Astrocyte (in vitro differentiated cells and primary cell): Measurements from ENCODE around the gene EPPIN. TPM values are rescaled to one million over a fixed set of nuclear protein-coding genes. Genes with fewer than 3 reads are reported as not detected.

Experiments used
- DNase-seq: peaks from one replicate; pipeline ENCODE4 v3.0.0-alpha.2; 2010; ENCODE audit warnings: low read depth
- FAIRE-seq: peaks from 2 replicates; lab custom pipeline; 2011; peaks lifted over from hg19 to GRCh38; lab: Jason Lieb, UNC
- H2AFZ ChIP-seq: 2 replicates; pipeline ENCODE4 v1.6.0; 2012; ENCODE audit warnings: low read depth, low read length, inconsistent platforms
- H3K27ac ChIP-seq: 2 replicates; pipeline ENCODE4 v1.5.1; 2011; ENCODE audit warnings: low read depth, low read length, inconsistent platforms
- H3K27me3 ChIP-seq: 2 replicates; pipeline ENCODE4 v1.6.0; 2011; ENCODE audit warnings: low read length, inconsistent platforms; ENCODE audit not compliant: insufficient read depth
- H3K36me3 ChIP-seq: 2 replicates; pipeline ENCODE4 v1.5.1; 2011; ENCODE audit warnings: low read length, inconsistent platforms; ENCODE audit not compliant: insufficient read depth
- H3K4me1 ChIP-seq: 2 replicates; pipeline ENCODE4 v1.5.1; 2011; ENCODE audit warnings: low read length, inconsistent platforms; ENCODE audit not compliant: insufficient read depth
- H3K4me2 ChIP-seq: 2 replicates; pipeline ENCODE4 v1.6.0; 2012; ENCODE audit warnings: low read length, inconsistent platforms
- H3K4me3 ChIP-seq: 2 replicates; pipeline ENCODE4 v1.5.1; 2011; ENCODE audit warnings: low read depth, mild to moderate bottlenecking, low read length, inconsistent platforms; ENCODE audit not compliant: insufficient read depth
- H3K79me2 ChIP-seq: 2 replicates; pipeline ENCODE4 v1.6.0; 2012; ENCODE audit warnings: mild to moderate bottlenecking, low read length, inconsistent platforms; ENCODE audit not compliant: insufficient read depth
- H3K9ac ChIP-seq: 2 replicates; pipeline ENCODE4 v1.6.0; 2012; ENCODE audit warnings: mild to moderate bottlenecking, low read length, inconsistent platforms
- H3K9me3 ChIP-seq: 2 replicates; pipeline ENCODE4 v1.5.1; 2012; ENCODE audit warnings: low read depth, mild to moderate bottlenecking, low read length, inconsistent platforms; ENCODE audit not compliant: insufficient read depth
- H4K20me1 ChIP-seq: 2 replicates; pipeline ENCODE4 v1.6.0; 2012; ENCODE audit warnings: low read length, inconsistent platforms; ENCODE audit not compliant: insufficient read depth
- H3K27ac Mint-ChIP-seq: one replicate; pipeline ENCODE4 v1.8.0; 2021; ENCODE audit warnings: mild to moderate bottlenecking, mixed read lengths; ENCODE audit not compliant: unreplicated experiment
- H3K27me3 Mint-ChIP-seq: one replicate; pipeline ENCODE4 v1.8.0; 2021; ENCODE audit warnings: low read depth, mixed read lengths; ENCODE audit not compliant: unreplicated experiment
- H3K36me3 Mint-ChIP-seq: one replicate; pipeline ENCODE4 v1.8.0; 2021; ENCODE audit warnings: low read depth, mixed read lengths; ENCODE audit not compliant: unreplicated experiment
- H3K4me1 Mint-ChIP-seq: one replicate; pipeline ENCODE4 v1.8.0; 2021; ENCODE audit warnings: low read depth, mixed read lengths; ENCODE audit not compliant: unreplicated experiment
- H3K4me3 Mint-ChIP-seq: one replicate; pipeline ENCODE4 v1.8.0; 2021; ENCODE audit warnings: mild to moderate bottlenecking, moderate library complexity, mixed read lengths; ENCODE audit not compliant: unreplicated experiment
- H3K9me3 Mint-ChIP-seq: one replicate; pipeline ENCODE4 v1.8.0; 2021; ENCODE audit warnings: mild to moderate bottlenecking, mixed read lengths; ENCODE audit not compliant: unreplicated experiment
- EZH2 ChIP-seq: IDR thresholded peaks from 2 replicates; pipeline ENCODE4 v1.6.1; 2012; ENCODE audit warnings: mild to moderate bottlenecking, low read length, inconsistent platforms; ENCODE audit not compliant: insufficient read depth
- total RNA-seq: library from RNA; stranded (reverse); gene quantifications from 2 replicates; pipeline ENCODE4 v1.2.1, GENCODE V29; 2021
- TF ChIP-seq, protein P1 (sequence below): IDR thresholded peaks from 2 replicates; pipeline ENCODE4 v1.5.1; 2011; ENCODE audit warnings: low read depth, mild to moderate bottlenecking, inconsistent platforms, low read length, moderate library complexity; ENCODE audit not compliant: insufficient read depth

Gene EPPIN
- total RNA-seq, 1 donor from 2014 or later: not detected

- H2AFZ ChIP-seq: no peak overlapping the region
- TF ChIP-seq, protein P1, sequence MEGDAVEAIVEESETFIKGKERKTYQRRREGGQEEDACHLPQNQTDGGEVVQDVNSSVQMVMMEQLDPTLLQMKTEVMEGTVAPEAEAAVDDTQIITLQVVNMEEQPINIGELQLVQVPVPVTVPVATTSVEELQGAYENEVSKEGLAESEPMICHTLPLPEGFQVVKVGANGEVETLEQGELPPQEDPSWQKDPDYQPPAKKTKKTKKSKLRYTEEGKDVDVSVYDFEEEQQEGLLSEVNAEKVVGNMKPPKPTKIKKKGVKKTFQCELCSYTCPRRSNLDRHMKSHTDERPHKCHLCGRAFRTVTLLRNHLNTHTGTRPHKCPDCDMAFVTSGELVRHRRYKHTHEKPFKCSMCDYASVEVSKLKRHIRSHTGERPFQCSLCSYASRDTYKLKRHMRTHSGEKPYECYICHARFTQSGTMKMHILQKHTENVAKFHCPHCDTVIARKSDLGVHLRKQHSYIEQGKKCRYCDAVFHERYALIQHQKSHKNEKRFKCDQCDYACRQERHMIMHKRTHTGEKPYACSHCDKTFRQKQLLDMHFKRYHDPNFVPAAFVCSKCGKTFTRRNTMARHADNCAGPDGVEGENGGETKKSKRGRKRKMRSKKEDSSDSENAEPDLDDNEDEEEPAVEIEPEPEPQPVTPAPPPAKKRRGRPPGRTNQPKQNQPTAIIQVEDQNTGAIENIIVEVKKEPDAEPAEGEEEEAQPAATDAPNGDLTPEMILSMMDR: no peak
- no peaks in the 10 kb centered on the region for H3K9me3 ChIP-seq
- H3K27me3 ChIP-seq: no peaks in the 10 kb centered on the region
- Mint-ChIP-seq H3K4me3 (no peak overlapping the region), H3K27me3 (peaks cover 2% of the 10 kb centered on the region), H3K27ac (no peak overlapping the region), H3K9me3 (peaks cover 3% of the 10 kb centered on the region), H3K4me1 (no peaks in the 10 kb centered on the region), H3K36me3 (no peaks in the 10 kb centered on the region)
- H3K4me3 ChIP-seq: no peak overlapping the region
- H3K27ac ChIP-seq: no peak overlapping the region
- H3K9ac ChIP-seq: no peak overlapping the region
- no peaks in the 10 kb centered on the region for H3K79me2 ChIP-seq
- no peaks in the 10 kb centered on the region for H3K36me3 ChIP-seq
- no peak overlapping the region for H3K4me2 ChIP-seq
- no peaks in the 10 kb centered on the region for H4K20me1 ChIP-seq
- FAIRE-seq (no peak), DNase-seq (no peak)
- no peaks in the 10 kb centered on the region for H3K4me1 ChIP-seq
These were observed 36.3 kb upstream of the EPPIN start for GRCh38 chr20:45583502-45583901.

DNA sequence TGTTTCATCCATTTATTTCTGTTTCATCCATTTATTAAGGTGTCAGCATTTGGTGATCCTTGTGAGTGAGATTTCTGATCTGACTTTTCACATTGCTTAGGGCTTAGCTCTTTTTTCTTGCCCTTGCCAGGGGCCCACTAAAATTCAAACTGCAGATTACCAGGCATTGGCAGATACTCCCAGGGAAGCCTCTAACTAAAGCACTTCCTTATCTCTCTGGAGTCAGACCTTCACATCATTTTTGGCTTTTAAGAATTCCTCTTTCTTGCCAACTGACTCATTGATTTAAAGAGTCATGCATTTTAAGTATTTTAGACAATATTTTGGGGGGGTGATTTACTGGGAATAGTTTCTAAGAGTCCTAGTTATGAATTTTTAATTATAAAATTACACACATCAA is 34.5 kb upstream of the EPPIN start:
- no peaks in the 10 kb centered on the region for H3K36me3 Mint-ChIP-seq
- Histone ChIP-seq H3K27me3 (no peaks in the 10 kb centered on the region), H3K4me2 (no peak overlapping the region), H3K9ac (no peak overlapping the region), H3K36me3 (no peaks in the 10 kb centered on the region), H3K4me3 (no peak overlapping the region), H3K79me2 (no peaks in the 10 kb centered on the region), H4K20me1 (no peaks in the 10 kb centered on the region), H2AFZ (no peak overlapping the region), H3K4me1 (no peaks in the 10 kb centered on the region), H3K27ac (no peak overlapping the region), H3K9me3 (no peaks in the 10 kb centered on the region)
- peaks cover 2% of the 10 kb centered on the region for H3K27me3 Mint-ChIP-seq
- H3K4me1 Mint-ChIP-seq: peaks cover 3% of the 10 kb centered on the region
- peaks cover 3% of the 10 kb centered on the region for H3K9me3 Mint-ChIP-seq
- DNase-seq (peak; percentile 27), FAIRE-seq (no peak)
- no peak overlapping the region for H3K27ac Mint-ChIP-seq
- H3K4me3 Mint-ChIP-seq: no peak overlapping the region
- TF ChIP-seq, protein P1: no peak
- no peak for TF ChIP-seq EZH2

GRCh38 chr20:45579184-45579583 is 32.0 kb upstream of the EPPIN start, which contains the start of gene WFDC8:
Gene WFDC8 (minus strand): TSS chr20:45579284. CDS start chr20:45579247, 37 bp downstream.
- no peaks in the 10 kb centered on the region for H3K36me3 ChIP-seq
- Mint-ChIP-seq H3K27me3 (peaks cover 2% of the 10 kb centered on the region), H3K27ac (no peak within 1 kb of the TSS), H3K36me3 (no peaks in the 10 kb centered on the region), H3K4me1 (peaks cover 3% of the 10 kb centered on the region), H3K4me3 (no peak within 1 kb of the TSS), H3K9me3 (peaks cover 3% of the 10 kb centered on the region)
- H3K4me3 ChIP-seq: no peak within 1 kb of the TSS
- no peaks in the 10 kb centered on the region for H3K4me1 ChIP-seq
- no peak for TF ChIP-seq EZH2
- TF ChIP-seq, protein P1: no peak
- H3K9ac ChIP-seq: no peak within 1 kb of the TSS
- no peak within 1 kb of the TSS for H3K27ac ChIP-seq
- no peak for DNase-seq
- H3K27me3 ChIP-seq: no peaks in the 10 kb centered on the region
- H4K20me1 ChIP-seq: no peaks in the 10 kb centered on the region
- H2AFZ ChIP-seq: no peak within 1 kb of the TSS
- no peak for FAIRE-seq
- H3K9me3 ChIP-seq: no peaks in the 10 kb centered on the region
- H3K79me2 ChIP-seq: no peaks in the 10 kb centered on the region
- H3K4me2 ChIP-seq: no peak within 1 kb of the TSS
